Measurements from ENCODE around the gene PHIP.

The PHIP gene

DNA sequence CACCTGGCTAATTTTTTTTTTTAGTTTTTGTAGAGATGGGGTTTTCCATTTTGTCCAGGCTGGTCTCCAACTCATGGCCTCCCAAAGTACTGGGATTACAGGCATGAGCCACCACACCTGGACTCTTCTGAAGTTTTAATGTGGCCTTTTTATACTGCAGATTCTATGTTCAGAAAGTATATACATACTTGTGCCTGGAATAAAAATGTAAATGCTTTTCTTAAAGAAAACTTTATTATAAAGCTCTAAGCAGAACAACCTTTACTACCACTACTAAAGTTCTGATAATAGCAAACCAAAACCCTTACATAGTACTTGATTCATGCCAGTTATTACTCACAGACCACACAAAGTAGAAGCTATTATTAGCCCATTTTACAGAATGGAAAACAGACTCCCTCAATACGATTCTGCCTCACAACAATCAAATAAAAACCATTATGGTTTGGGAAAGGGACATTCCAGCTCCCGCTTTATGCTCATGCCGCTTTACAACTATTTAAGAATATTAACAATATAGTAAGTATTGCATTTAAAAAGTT lies 5.3 kb downstream of the PHIP start:
- H3K4me3 ChIP-seq (ENCODE audit: low read length) = no peak overlapping the region
- no peak for DNase-seq (ENCODE audit: low read depth)
- TF ChIP-seq, protein P1, sequence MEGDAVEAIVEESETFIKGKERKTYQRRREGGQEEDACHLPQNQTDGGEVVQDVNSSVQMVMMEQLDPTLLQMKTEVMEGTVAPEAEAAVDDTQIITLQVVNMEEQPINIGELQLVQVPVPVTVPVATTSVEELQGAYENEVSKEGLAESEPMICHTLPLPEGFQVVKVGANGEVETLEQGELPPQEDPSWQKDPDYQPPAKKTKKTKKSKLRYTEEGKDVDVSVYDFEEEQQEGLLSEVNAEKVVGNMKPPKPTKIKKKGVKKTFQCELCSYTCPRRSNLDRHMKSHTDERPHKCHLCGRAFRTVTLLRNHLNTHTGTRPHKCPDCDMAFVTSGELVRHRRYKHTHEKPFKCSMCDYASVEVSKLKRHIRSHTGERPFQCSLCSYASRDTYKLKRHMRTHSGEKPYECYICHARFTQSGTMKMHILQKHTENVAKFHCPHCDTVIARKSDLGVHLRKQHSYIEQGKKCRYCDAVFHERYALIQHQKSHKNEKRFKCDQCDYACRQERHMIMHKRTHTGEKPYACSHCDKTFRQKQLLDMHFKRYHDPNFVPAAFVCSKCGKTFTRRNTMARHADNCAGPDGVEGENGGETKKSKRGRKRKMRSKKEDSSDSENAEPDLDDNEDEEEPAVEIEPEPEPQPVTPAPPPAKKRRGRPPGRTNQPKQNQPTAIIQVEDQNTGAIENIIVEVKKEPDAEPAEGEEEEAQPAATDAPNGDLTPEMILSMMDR (IDR thresholded peaks at IDR 0.05; ENCODE audit: insufficient read depth, low read depth, low read length, missing control alignments) = no peak

DNA sequence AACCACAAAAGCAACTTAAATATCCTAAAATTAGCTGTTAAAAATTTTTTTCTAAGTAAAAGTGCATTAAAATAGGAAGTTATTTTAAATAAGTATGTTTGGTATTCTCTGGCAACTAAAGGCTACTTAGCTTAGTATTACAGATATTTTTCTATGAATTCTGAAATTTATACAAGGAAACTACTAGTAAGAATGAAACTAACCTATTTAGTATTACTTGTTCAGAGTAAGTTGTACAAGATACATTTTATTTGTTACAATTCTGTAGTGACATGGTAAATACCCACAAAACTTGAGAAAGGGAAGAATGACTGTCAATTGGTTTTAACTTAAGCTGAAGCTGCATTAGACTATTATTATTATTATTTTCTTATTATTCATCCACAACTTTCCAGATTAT lies 6.5 kb downstream of the PHIP start:
- no peak for DNase-seq (ENCODE audit: low read depth)
- TF ChIP-seq, protein P1 (IDR thresholded peaks at IDR 0.05; ENCODE audit: insufficient read depth, low read depth, low read length, missing control alignments) = no peak
- no peak overlapping the region for H3K4me3 ChIP-seq (ENCODE audit: low read length)

DNA sequence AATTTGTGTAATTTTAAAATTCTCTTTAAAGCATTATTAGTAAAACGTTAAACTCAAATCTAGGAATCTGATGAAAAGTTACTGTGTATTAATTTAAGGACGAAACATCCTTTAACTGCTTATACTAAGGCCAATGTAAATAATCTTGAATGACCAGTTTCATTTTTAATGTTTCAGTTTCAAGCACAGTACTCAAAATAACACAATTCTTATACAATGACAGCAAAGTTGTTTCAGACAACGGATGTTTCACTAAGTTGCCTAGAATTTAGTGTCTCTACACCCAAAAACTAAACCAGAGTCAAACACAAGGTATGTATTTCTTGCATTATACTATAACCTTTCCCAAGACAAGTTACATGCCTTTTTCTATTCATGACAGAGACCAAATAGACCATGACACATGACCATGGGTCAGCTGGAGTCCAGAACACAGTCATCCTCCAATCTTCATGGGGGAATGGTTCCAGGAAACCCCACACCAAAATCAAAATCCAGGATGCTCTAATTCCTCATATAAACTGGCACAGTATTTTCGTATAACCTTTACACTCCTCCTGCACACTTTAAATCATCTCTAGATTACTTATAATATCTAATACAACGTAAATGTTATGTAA lies 7.7 kb downstream of the PHIP start:
- no peak for DNase-seq (ENCODE audit: low read depth)
- H3K4me3 ChIP-seq (ENCODE audit: low read length) = no peak overlapping the region
- TF ChIP-seq, protein P1 (IDR thresholded peaks at IDR 0.05; ENCODE audit: insufficient read depth, low read depth, low read length, missing control alignments) = no peak

DNA sequence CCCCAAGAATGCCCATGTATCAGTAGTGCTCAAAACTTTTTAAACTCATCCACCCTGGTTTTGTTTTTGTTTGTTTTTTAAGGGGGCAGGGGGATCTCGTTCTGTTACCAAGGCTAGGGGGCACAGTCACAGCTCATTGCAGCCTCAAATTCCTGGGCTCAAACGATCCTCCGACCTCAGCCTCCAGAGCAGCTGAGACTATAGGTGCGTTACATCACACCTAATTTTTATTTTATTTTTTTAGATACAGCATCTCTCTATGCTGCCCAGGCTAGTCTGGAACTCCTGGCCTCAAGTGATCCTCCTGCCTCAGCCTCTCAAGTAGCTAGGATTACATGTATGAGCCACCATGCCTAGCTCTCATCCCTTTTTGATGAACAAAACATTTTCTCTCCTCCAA lies 11.2 kb downstream of the PHIP start:
- no peak overlapping the region for H3K4me3 ChIP-seq (ENCODE audit: low read length)
- DNase-seq (ENCODE audit: low read depth) = no peak
- TF ChIP-seq, protein P1 (IDR thresholded peaks at IDR 0.05; ENCODE audit: insufficient read depth, low read depth, low read length, missing control alignments) = no peak

DNA sequence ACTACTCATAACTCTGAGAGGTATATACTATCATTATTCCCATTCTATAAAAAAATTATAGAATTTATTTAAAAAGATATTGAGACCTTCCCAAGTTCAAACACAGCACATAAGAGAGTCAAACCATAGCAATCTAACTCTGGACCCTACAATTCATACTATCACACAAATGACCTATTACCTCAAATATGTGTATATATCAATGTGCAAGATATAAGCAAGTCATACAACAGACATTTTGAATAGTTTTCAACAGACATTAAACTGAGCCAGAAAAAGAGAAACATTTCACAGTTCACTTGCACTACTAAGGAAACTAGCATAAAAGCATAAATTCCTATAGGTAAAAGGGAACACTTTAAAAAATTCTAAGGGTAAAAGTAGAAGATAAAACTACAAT lies 11.7 kb downstream of the PHIP start:
- TF ChIP-seq, protein P1 (IDR thresholded peaks at IDR 0.05; ENCODE audit: insufficient read depth, low read depth, low read length, missing control alignments) = no peak
- DNase-seq (ENCODE audit: low read depth) = no peak
- H3K4me3 ChIP-seq (ENCODE audit: low read length) = no peak overlapping the region

DNA sequence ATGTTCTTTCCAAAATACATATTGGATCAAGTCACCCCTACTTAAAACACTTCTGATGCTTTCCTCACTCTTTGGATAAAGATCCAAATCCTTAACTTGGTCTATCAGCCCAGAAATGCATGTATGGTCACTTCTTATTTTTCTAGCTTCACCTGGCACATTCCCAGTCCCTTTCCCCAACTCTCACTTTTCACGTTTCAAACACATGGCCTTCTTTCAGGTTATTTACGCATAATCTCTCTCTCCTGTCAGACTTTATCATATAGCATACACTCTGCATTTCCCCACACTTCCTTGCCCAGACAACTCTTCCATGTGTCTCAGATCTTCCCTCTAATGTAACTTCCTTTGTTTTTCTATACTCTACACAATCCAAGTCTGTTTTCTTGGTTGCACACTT lies 12.8 kb downstream of the PHIP start:
- TF ChIP-seq, protein P1 (IDR thresholded peaks at IDR 0.05; ENCODE audit: insufficient read depth, low read depth, low read length, missing control alignments) = no peak
- DNase-seq (ENCODE audit: low read depth) = no peak
- no peak overlapping the region for H3K4me3 ChIP-seq (ENCODE audit: low read length)

DNA sequence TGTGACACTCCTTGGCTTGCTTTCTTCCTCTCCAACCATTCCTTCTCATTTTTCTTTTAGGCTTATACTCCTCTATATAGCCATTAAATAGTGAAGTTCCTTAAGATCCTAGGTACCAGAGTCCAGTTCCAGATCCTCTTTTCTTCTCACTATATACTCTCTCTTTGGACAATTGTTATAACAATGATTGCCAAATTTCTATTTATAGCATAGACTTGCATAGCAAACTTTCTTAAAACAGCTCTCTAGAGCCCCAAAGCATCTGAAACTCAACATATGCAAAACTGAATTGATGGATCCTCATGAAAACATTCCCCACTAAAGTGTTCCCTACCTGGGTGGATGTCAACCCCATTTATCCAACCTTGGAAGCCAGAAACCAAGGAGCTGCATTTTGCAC lies 13.4 kb downstream of the PHIP start:
- DNase-seq (ENCODE audit: low read depth) = no peak
- no peak overlapping the region for H3K4me3 ChIP-seq (ENCODE audit: low read length)
- TF ChIP-seq, protein P1 (IDR thresholded peaks at IDR 0.05; ENCODE audit: insufficient read depth, low read depth, low read length, missing control alignments) = no peak
